T-helper 2 cell (primary cell): ENCODE measurements around the gene SCNN1B.
"Not testable (repeated sequence)": the region's sequence is repeated elsewhere in the genome, so short reads cannot be mapped to it uniquely, and the experiment has no call there.

Source experiments
- DNase-seq, 5 experiments: peaks; one replicate each; pipeline versions ENCODE4 v3.0.0 to v3.0.0-alpha.2; 2012 to 2022
- total RNA-seq, 2 donors: gene quantifications; one replicate each; lab custom pipeline; 2026; lab: John Stamatoyannopoulos, UW

SCNN1B gene
- 0 reads per million in 2 donors for total RNA-seq

- DNase-seq: peak in 1 of 5 experiments; percentile 75
Observed at GRCh38 chr16:23302045-23302956, at the start of gene SCNN1B. Gene SCNN1B (plus strand): TSS chr16:23302302. CDS start chr16:23348600, 46,298 bp downstream.

GRCh38 chr16:23252310-23252709, 49.8 kb upstream of the SCNN1B start:
- no peak for DNase-seq

GRCh38 chr16:23253650-23254049, 48.5 kb upstream of the SCNN1B start:
- DNase-seq: not testable (repeated sequence)

- DNase-seq: no peak
Observed at GRCh38 chr16:23254338-23254737, 47.8 kb upstream of the SCNN1B start.

- no peak for DNase-seq
Observed at GRCh38 chr16:23255000-23255399, 47.1 kb upstream of the SCNN1B start.

GRCh38 chr16:23256440-23256839, 45.7 kb upstream of the SCNN1B start:
- DNase-seq: no peak

GRCh38 chr16:23257682-23258081, 44.4 kb upstream of the SCNN1B start:
- DNase-seq: no peak

- DNase-seq: no peak
Observed at GRCh38 chr16:23258919-23259237, 43.2 kb upstream of the SCNN1B start.

- no peak for DNase-seq
Observed at GRCh38 chr16:23267647-23268046, 34.5 kb upstream of the SCNN1B start.

GRCh38 chr16:23268561-23268960, 33.5 kb upstream of the SCNN1B start:
- DNase-seq: no peak

GRCh38 chr16:23269248-23269953, 32.7 kb upstream of the SCNN1B start:
- no peak for DNase-seq

- DNase-seq: no peak
Observed at GRCh38 chr16:23270654-23271053, 31.4 kb upstream of the SCNN1B start.

- no peak for DNase-seq
Observed at GRCh38 chr16:23274968-23275367, 27.1 kb upstream of the SCNN1B start.

GRCh38 chr16:23276821-23277220, 25.3 kb upstream of the SCNN1B start:
- DNase-seq: no peak

GRCh38 chr16:23278031-23278430, 24.1 kb upstream of the SCNN1B start:
- DNase-seq: no peak

GRCh38 chr16:23279721-23280153, 22.4 kb upstream of the SCNN1B start:
- no peak for DNase-seq

GRCh38 chr16:23280483-23280967, 21.6 kb upstream of the SCNN1B start:
- no peak for DNase-seq

GRCh38 chr16:23282568-23282967, 19.5 kb upstream of the SCNN1B start:
- peak in 1 of 5 experiments; percentile 16 for DNase-seq

GRCh38 chr16:23283571-23283970, 18.5 kb upstream of the SCNN1B start:
- DNase-seq: no peak

GRCh38 chr16:23284584-23284983, 17.5 kb upstream of the SCNN1B start:
- no peak for DNase-seq

- no peak for DNase-seq
Observed at GRCh38 chr16:23286131-23286532, 16.0 kb upstream of the SCNN1B start.

- no peak for DNase-seq
Observed at GRCh38 chr16:23288209-23288608, 13.9 kb upstream of the SCNN1B start.

GRCh38 chr16:23288726-23289512, 13.2 kb upstream of the SCNN1B start:
- DNase-seq: peak in 1 of 5 experiments; percentile 58
